Measurements from ENCODE around the gene PCMT1. TPM values are rescaled to one million over a fixed set of nuclear protein-coding genes. Genes with fewer than 3 reads are reported as not detected.

PCMT1 gene
- polyA plus RNA-seq, 1 donor (not counting 4 experiments of a cell fraction or from before 2014, with no cell fraction given) = 167 TPM

GRCh38 chr6:149856256-149856994, 106.9 kb downstream of the PCMT1 start:
- TF ChIP-seq CTCF (optimal IDR thresholded peaks at IDR 0.05 in 1 of 3, IDR thresholded peaks at IDR 0.05 in 1 of 3, conservative IDR thresholded peaks at IDR 0.05 in 1 of 3; ENCODE audit: extremely low read depth in 1 of 3, insufficient read depth in 2 of 3, low read length in 3 of 3) (no peak), EZH2 (IDR thresholded peaks at IDR 0.05; ENCODE audit: low read length) (no peak)
- peaks cover 73% of the 10 kb centered on the region for H3K4me1 ChIP-seq (ENCODE audit: control insufficient read depth, extremely low read depth, insufficient read depth, low read length)
- no peak for FAIRE-seq

DNA sequence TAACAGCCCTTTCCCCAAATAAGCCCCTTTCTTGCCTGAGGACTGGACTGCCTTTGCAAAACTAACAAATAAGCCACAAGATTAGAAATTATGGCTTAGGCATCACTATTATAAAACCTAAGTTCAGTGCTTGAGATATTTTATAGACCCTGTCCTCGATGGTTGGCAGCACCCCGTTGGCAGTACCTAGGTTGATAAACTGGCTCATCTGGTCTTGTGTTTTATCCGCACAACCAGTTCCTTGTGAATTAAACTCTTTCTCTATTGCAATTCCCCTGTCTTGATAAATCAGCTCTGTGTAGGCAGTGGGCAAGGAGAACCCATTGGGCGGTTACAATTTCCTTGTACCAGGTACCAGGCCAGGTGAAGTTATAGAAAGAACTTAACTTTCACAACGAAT, 108.0 kb downstream of the PCMT1 start:
- Histone ChIP-seq H3K4me3 (ENCODE audit: control insufficient read depth in 2 of 3, extremely low read depth in 1 of 3, insufficient read depth in 2 of 3, low read depth in 1 of 3, low read length in 3 of 3) (no peak overlapping the region), H3K9me3 (ENCODE audit: control insufficient read depth, low read depth, low read length) (no peaks in the 10 kb centered on the region), H3K4me1 (ENCODE audit: control insufficient read depth, extremely low read depth, insufficient read depth, low read length) (peaks cover 70% of the 10 kb centered on the region), H3K4me2 (ENCODE audit: control insufficient read depth, extremely low read depth, insufficient read depth, low read depth, low read length) (peak overlapping the region; percentile 89), H3K27ac (ENCODE audit: control insufficient read depth, insufficient read depth, low read length) (peak overlapping the region; percentile 93), H3K9me1 (ENCODE audit: control insufficient read depth, extremely low read depth, insufficient read depth, low read length) (peaks cover 3% of the 10 kb centered on the region), H3K36me3 (ENCODE audit: control insufficient read depth in 2 of 2, extremely low read depth in 1 of 2, insufficient read depth in 2 of 2, low read length in 2 of 2) (peaks cover 2 to 9% of the 10 kb centered on the region in 2 experiments), H3K79me2 (ENCODE audit: control insufficient read depth, insufficient read depth, low read length) (peaks cover 51% of the 10 kb centered on the region), H2AFZ (ENCODE audit: control insufficient read depth, low read length) (no peak overlapping the region), H3K27me3 (ENCODE audit: control insufficient read depth, extremely low read depth, insufficient read depth, low read length) (no peaks in the 10 kb centered on the region), H4K20me1 (ENCODE audit: control insufficient read depth, extremely low read depth, insufficient read depth, low read length) (no peaks in the 10 kb centered on the region), H3K9ac (ENCODE audit: control insufficient read depth, extremely low read depth, insufficient read depth, low read length) (peak overlapping the region; percentile 78)
- DNase-seq (ENCODE audit: low read depth, low spot score) = no peak
- dilution Hi-C loops (cut with MboI; ENCODE audit: extremely low pct_ligation_motif_present, low sequenced_read_pairs) = no loop called here
- no peak for FAIRE-seq
- TF ChIP-seq CTCF (optimal IDR thresholded peaks at IDR 0.05 in 1 of 3, IDR thresholded peaks at IDR 0.05 in 1 of 3, conservative IDR thresholded peaks at IDR 0.05 in 1 of 3; ENCODE audit: extremely low read depth in 1 of 3, insufficient read depth in 2 of 3, low read length in 3 of 3) (no peak), EZH2 (IDR thresholded peaks at IDR 0.05; ENCODE audit: low read length) (no peak)

More at GRCh38 chr6:149856256-149856994, 106.9 kb downstream of the PCMT1 start:
- Histone ChIP-seq H3K27ac (ENCODE audit: control insufficient read depth, insufficient read depth, low read length) (peak overlapping the region; percentile 93), H2AFZ (ENCODE audit: control insufficient read depth, low read length) (no peak overlapping the region), H3K9ac (ENCODE audit: control insufficient read depth, extremely low read depth, insufficient read depth, low read length) (peak overlapping the region; percentile 78), H4K20me1 (ENCODE audit: control insufficient read depth, extremely low read depth, insufficient read depth, low read length) (no peaks in the 10 kb centered on the region), H3K79me2 (ENCODE audit: control insufficient read depth, insufficient read depth, low read length) (peaks cover 43% of the 10 kb centered on the region), H3K9me3 (ENCODE audit: control insufficient read depth, low read depth, low read length) (no peaks in the 10 kb centered on the region), H3K4me2 (ENCODE audit: control insufficient read depth, extremely low read depth, insufficient read depth, low read depth, low read length) (peak overlapping the region; percentile 89), H3K36me3 (ENCODE audit: control insufficient read depth in 2 of 2, extremely low read depth in 1 of 2, insufficient read depth in 2 of 2, low read length in 2 of 2) (peaks cover 2 to 6% of the 10 kb centered on the region in 2 experiments), H3K9me1 (ENCODE audit: control insufficient read depth, extremely low read depth, insufficient read depth, low read length) (peaks cover 3% of the 10 kb centered on the region), H3K27me3 (ENCODE audit: control insufficient read depth, extremely low read depth, insufficient read depth, low read length) (no peaks in the 10 kb centered on the region), H3K4me3 (ENCODE audit: control insufficient read depth in 2 of 3, extremely low read depth in 1 of 3, insufficient read depth in 2 of 3, low read depth in 1 of 3, low read length in 3 of 3) (peak overlapping the region; percentile 3 to 66 (median 9))
- dilution Hi-C loops (cut with MboI; ENCODE audit: extremely low pct_ligation_motif_present, low sequenced_read_pairs) = no loop called here
- DNase-seq (ENCODE audit: low read depth, low spot score) = no peak
